K562 (cell line): ENCODE data around the gene TRIO. TPM values are rescaled to one million over a fixed set of nuclear protein-coding genes. Genes with fewer than 3 reads are reported as not detected.

Experiments
- ATAC-seq: fragments of 200-7000 bp; cut with Tn5 transposase; 3 replicates; pipeline ENCODE4 v1.9.1; 2020; ENCODE audit warnings: moderate library complexity
- BruUV-seq: library from RNA; stranded (reverse); fragments of 400-500 nt; replicated peaks from 2 replicates; lab custom pipeline; 2021; lab: Mats Ljungman, UMichigan
- CTCF ChIA-PET: fragments of 300-600 bp; formaldehyde crosslinking; extraction: SDS; loops from one replicate; lab custom pipeline; 2021; ENCODE audit warnings: low intra/inter-chr PET ratio; lab: Yijun Ruan, JAX
- POLR2A ChIA-PET: fragments of 300-600, 350-650 bp; sonication (Branson Sonifier 250); formaldehyde crosslinking; extraction: SDS; loops from one replicate; lab custom pipeline; 2021; ENCODE audit warnings: antibody characterized with exemption, inconsistent platforms; lab: Yijun Ruan, JAX
- DNase-seq, 4 experiments: peaks; one replicate each; pipeline versions ENCODE4 v3.0.0 to v3.0.0-alpha.2; 2011 to 2018; ENCODE audit warnings: low spot score in 3 of 4, mixed read lengths in 3 of 4; ENCODE audit errors: extremely low read depth in 1 of 4
- FAIRE-seq: peaks from 2 replicates; lab custom pipeline; 2011; peaks lifted over from hg19 to GRCh38; lab: Jason Lieb, UNC
- H2AFZ ChIP-seq: 2 replicates; pipeline ENCODE4 v1.6.0; 2011; ENCODE audit warnings: low read depth, low read length, control low read depth, inconsistent platforms
- H3K27ac ChIP-seq: fragments of 200-600 bp; 3 replicates; pipeline ENCODE4 v1.8.0; 2011; ENCODE audit warnings: low read depth, mild to moderate bottlenecking, control low read depth, inconsistent platforms, low read length, moderate library complexity, mixed read lengths; ENCODE audit errors: extremely low read depth
- H3K27me3 ChIP-seq, 2 experiments: fragments of 300-600 bp in 1 of 2; 2 replicates in 1 of 2; 3 replicates in 1 of 2; pipeline versions ENCODE4 v1.6.0 to v1.8.0; 2011; ENCODE audit warnings: inconsistent platforms in 2 of 2, low read length in 2 of 2, mild to moderate bottlenecking in 1 of 2, mixed read lengths in 1 of 2, moderate library complexity in 1 of 2; ENCODE audit not compliant: control insufficient read depth in 2 of 2, insufficient read depth in 2 of 2
- H3K36me3 ChIP-seq: fragments of 300-600 bp; 3 replicates; pipeline ENCODE4 v1.8.0; 2011; ENCODE audit warnings: mild to moderate bottlenecking, low read length, inconsistent platforms; ENCODE audit not compliant: control insufficient read depth, insufficient read depth
- H3K4me1 ChIP-seq, 2 experiments: fragments of 200-600 bp in 1 of 2; replicated peaks in 1 of 2; 2 replicates in 1 of 2; 3 replicates in 1 of 2; pipeline versions ENCODE4 v1.5.1 to v1.8.0; 2011; ENCODE audit warnings: inconsistent platforms in 2 of 2, low read length in 2 of 2, mild to moderate bottlenecking in 1 of 2, mixed read lengths in 1 of 2, moderate library complexity in 1 of 2; ENCODE audit not compliant: control insufficient read depth in 2 of 2, insufficient read depth in 2 of 2
- H3K4me2 ChIP-seq: 2 replicates; pipeline ENCODE4 v1.6.1; 2011; ENCODE audit warnings: low read length, control low read depth, inconsistent platforms, mixed read lengths; ENCODE audit not compliant: insufficient read depth
- H3K4me3 ChIP-seq: fragments of 200-600 bp; sonication (generic), shearing (Covaris generic); 2 replicates; pipeline ENCODE4 v1.5.1; 2016; ENCODE audit warnings: control low read depth, inconsistent platforms
- H3K79me2 ChIP-seq: fragments of 200-600 bp; 3 replicates; pipeline ENCODE4 v1.8.0; 2011; ENCODE audit warnings: low read length, inconsistent platforms; ENCODE audit not compliant: control insufficient read depth, insufficient read depth
- H3K9ac ChIP-seq, 2 experiments: 2 replicates each; pipeline versions ENCODE4 v1.6.0 to v1.6.1; 2011; ENCODE audit warnings: low read depth in 2 of 2, low read length in 2 of 2, control low read depth in 1 of 2, inconsistent platforms in 1 of 2, mild to moderate bottlenecking in 1 of 2, mixed read lengths in 1 of 2; ENCODE audit not compliant: insufficient read depth in 1 of 2
- H3K9me1 ChIP-seq: one replicate; pipeline ENCODE4 v1.6.0; 2011; ENCODE audit warnings: inconsistent platforms, mild to moderate bottlenecking, low read length, moderate library complexity; ENCODE audit not compliant: control insufficient read depth, insufficient read depth
- H3K9me3 ChIP-seq: replicated peaks from 2 replicates; pipeline ENCODE4 v1.5.1; 2011; ENCODE audit warnings: low read depth, low read length, inconsistent platforms; ENCODE audit not compliant: control insufficient read depth, insufficient read depth
- H4K20me1 ChIP-seq: replicated peaks from 2 replicates; pipeline ENCODE4 v1.6.1; 2011; ENCODE audit warnings: low read length, inconsistent platforms, mixed read lengths; ENCODE audit not compliant: control insufficient read depth, insufficient read depth
- CEBPZ ChIP-seq: fragments of 150-350 bp; IDR thresholded peaks from 2 replicates; pipeline ENCODE4 v1.6.1; 2014; ENCODE audit warnings: low read depth, mild to moderate bottlenecking, low read length, borderline replicate concordance
- CHAMP1 ChIP-seq: fragments of 450-650 bp; IDR thresholded peaks from 2 replicates; pipeline ENCODE4 v1.6.1; 2016; ENCODE audit warnings: mild to moderate bottlenecking
- CLOCK ChIP-seq: fragments of 250-450 bp; sonication (Bioruptor Pico); IDR thresholded peaks from 2 replicates; pipeline ENCODE4 v1.4.0; 2020; ENCODE audit warnings: mild to moderate bottlenecking, moderate library complexity, borderline replicate concordance
- CREM ChIP-seq: IDR thresholded peaks from 2 replicates; pipeline ENCODE4 v1.6.1; 2014; ENCODE audit warnings: antibody characterized with exemption, low read depth
- ELF2 ChIP-seq: fragments of 250-450 bp; sonication (Bioruptor Pico); IDR thresholded peaks from 2 replicates; pipeline ENCODE4 v1.5.0; 2021; ENCODE audit warnings: mild to moderate bottlenecking
- EP400 ChIP-seq: fragments of 450-650 bp; IDR thresholded peaks from 2 replicates; pipeline ENCODE4 v1.6.1; 2017; ENCODE audit warnings: antibody characterized with exemption, mild to moderate bottlenecking, moderate library complexity
- ESRRB ChIP-seq: fragments of 250-450 bp; sonication (Bioruptor Pico); IDR thresholded peaks from 2 replicates; pipeline ENCODE4 v1.5.0; 2020; ENCODE audit warnings: mild to moderate bottlenecking, moderate library complexity, borderline replicate concordance
- ILK ChIP-seq: fragments of 450-650 bp; IDR thresholded peaks from 2 replicates; pipeline ENCODE4 v1.6.1; 2016; ENCODE audit warnings: missing genetic modification characterization, low read depth, mild to moderate bottlenecking, missing compliant biosample characterization, moderate library complexity, borderline replicate concordance
- MEF2D ChIP-seq: conservative IDR thresholded peaks from 2 replicates; pipeline ENCODE4 v1.6.1; 2016; ENCODE audit warnings: low read depth, missing genetic modification characterization, missing compliant biosample characterization
- MEIS2 ChIP-seq: fragments of 450-650 bp; IDR thresholded peaks from 2 replicates; pipeline ENCODE4 v1.6.1; 2014; ENCODE audit warnings: mild to moderate bottlenecking; ENCODE audit not compliant: partially characterized antibody
- RBM22 ChIP-seq: fragments of 200-400 bp; formaldehyde crosslinking; IDR thresholded peaks from 2 replicates; pipeline ENCODE4 v1.6.1; 2018; ENCODE audit warnings: low read length, low read depth; ENCODE audit not compliant: poor library complexity, severe bottlenecking
- ZNF121 ChIP-seq: sonication (generic); formaldehyde crosslinking; conservative IDR thresholded peaks from 2 replicates; pipeline ENCODE4 v1.8.0; 2022; ENCODE audit warnings: missing genetic modification reagents
- ZNF232 ChIP-seq: sonication (generic); formaldehyde crosslinking; IDR thresholded peaks from 2 replicates; pipeline ENCODE4 v1.8.0; 2022; ENCODE audit warnings: mild to moderate bottlenecking, missing genetic modification reagents
- ZNF668 ChIP-seq: fragments of 250-450 bp; sonication (Bioruptor Pico); IDR thresholded peaks from 2 replicates; pipeline ENCODE4 v1.8.0; 2022; ENCODE audit warnings: mild to moderate bottlenecking, inconsistent platforms
- ZNF780A ChIP-seq: fragments of 250-450 bp; sonication (Bioruptor Pico); IDR thresholded peaks from 2 replicates; pipeline ENCODE4 v1.5.0; 2021; ENCODE audit warnings: mild to moderate bottlenecking
- WGBS: fragments of 100-300 bp; shearing (Covaris generic); methylation state at CpG from one replicate; pipeline ENCODE4 v1.1.6; 2016; ENCODE audit warnings: low coverage, mixed read lengths; ENCODE audit not compliant: insufficient coverage; ENCODE audit errors: missing lambda C conversion rate; 5-methylcytosine and 5-hydroxymethylcytosine counted together
- in situ Hi-C: fragments of 300-500 bp; cut with MboI; formaldehyde crosslinking; loops from 4 replicates; pipeline ENCODE4 v1.15.0; 2018; ENCODE audit warnings: inconsistent platforms, mixed read lengths
- intact Hi-C: fragments of 100-400 bp; cut with micrococcal nuclease; formaldehyde crosslinking; loops from 2 replicates; pipeline ENCODE4 v1.14.2; 2022
- polyA plus RNA-seq, 8 experiments: library from polyadenylated mRNA; depleted of rRNA in 4 of 8; stranded (reverse) in 5 of 8; unstranded in 3 of 8; fragments of >200 nt; fragmentation: Nextera tagmentation in 2 of 8; fragmentation: Illumina TruSeq in 1 of 8; extraction: Ambion mirVana in 2 of 8; extraction: Trizol in 1 of 8; gene quantifications; 2 replicates each; pipeline versions ENCODE4 v1.2.1 to v1.2.3, GENCODE V29; 2011 to 2014; ENCODE audit warnings: inconsistent platforms in 1 of 8, missing spikeins in 1 of 8
- total RNA-seq, 7 experiments: library from RNA; depleted of rRNA in 6 of 7; stranded (reverse); fragments of >200 nt in 6 of 7; fragmentation: Illumina TruSeq in 2 of 7; extraction: Trizol in 2 of 7; gene quantifications; 2 replicates each; pipeline versions ENCODE4 v1.2.1 to v1.2.3, GENCODE V29; 2011 to 2021; ENCODE audit warnings: low replicate concordance in 1 of 7

TRIO gene
- total and polyA plus RNA-seq, 9 of the 15 experiments (the other 6 are each of a cell fraction or from before 2014, with no cell fraction given): 0.24 to 5.0 (median 1.1) TPM

GRCh38 chr5:14411216-14411615 lies 268.1 kb downstream of the TRIO start:
- WGBS: 9% methylated on average over 6 of the region's 6 CpGs
- Histone ChIP-seq H3K4me3 (no peak overlapping the region), H3K9ac (no peak overlapping the region), H3K27ac (no peak overlapping the region), H3K9me1 (no peaks in the 10 kb centered on the region), H2AFZ (no peak overlapping the region), H3K36me3 (no peaks in the 10 kb centered on the region), H3K9me3 (no peaks in the 10 kb centered on the region), H3K27me3 (peaks cover 18 to 48% of the 10 kb centered on the region in 2 experiments), H3K4me1 (no peaks in the 10 kb centered on the region), H3K79me2 (no peaks in the 10 kb centered on the region), H3K4me2 (no peak overlapping the region), H4K20me1 (no peaks in the 10 kb centered on the region)
- intact Hi-C loops: no loop called here
- ChIA-PET POLR2A (interaction anchor here (1.3 kb wide), 1 partner anchor 24 kb away, joined by 3 read pairs; no protein-coding TSS in a partner anchor), CTCF (no interaction called here)
- DNase-seq: no peak
- no peak for FAIRE-seq
- BruUV-seq: no TSS peak
- ATAC-seq: no peak
- in situ Hi-C loops: no loop called here
- TF ChIP-seq ESRRB (CRISPR knock-in tag) (no peak), MEF2D (tag) (no peak), ZNF668 (CRISPR knock-in tag) (no peak), ILK (tag) (no peak), MEIS2 (no peak), ELF2 (CRISPR knock-in tag) (no peak), CLOCK (CRISPR knock-in tag) (no peak), ZNF121 (CRISPR knock-in tag) (no peak), ZNF780A (CRISPR knock-in tag) (no peak), EP400 (no peak), CHAMP1 (no peak), RBM22 (no peak), CREM (no peak), CEBPZ (no peak), ZNF232 (CRISPR knock-in tag) (no peak)
